HUES6 (cell line): Measurements from ENCODE around the gene MAP9.
A peak's percentile ranks its signal among the peaks of the same experiment; 100 is the strongest.
"Not testable (repeated sequence)": the region's sequence is repeated elsewhere in the genome, so short reads cannot be mapped to it uniquely, and the experiment has no call there.

Experiments
- H3K27ac ChIP-seq: 2 replicates; pipeline ENCODE4 v1.7.0; 2013; ENCODE audit warnings: low read depth, mild to moderate bottlenecking, low read length, inconsistent platforms
- H3K27me3 ChIP-seq: 2 replicates; pipeline ENCODE4 v1.6.1; 2013; ENCODE audit warnings: low read length; ENCODE audit not compliant: control insufficient read depth, insufficient read depth
- H3K36me3 ChIP-seq: 2 replicates; pipeline ENCODE4 v1.6.1; 2013; ENCODE audit warnings: low read length; ENCODE audit not compliant: control insufficient read depth, insufficient read depth
- H3K4me1 ChIP-seq: 2 replicates; pipeline ENCODE4 v1.6.1; 2013; ENCODE audit warnings: low read length; ENCODE audit not compliant: control insufficient read depth, insufficient read depth
- H3K4me3 ChIP-seq: 2 replicates; pipeline ENCODE4 v1.5.1; 2013; ENCODE audit warnings: low read depth, low read length
- H3K9ac ChIP-seq: one replicate; pipeline ENCODE4 v1.6.1; 2013; ENCODE audit warnings: mild to moderate bottlenecking, low read length
- H3K9me3 ChIP-seq: 2 replicates; pipeline ENCODE4 v1.6.1; 2013; ENCODE audit warnings: low read depth, low read length; ENCODE audit not compliant: control insufficient read depth, insufficient read depth

MAP9 gene

DNA sequence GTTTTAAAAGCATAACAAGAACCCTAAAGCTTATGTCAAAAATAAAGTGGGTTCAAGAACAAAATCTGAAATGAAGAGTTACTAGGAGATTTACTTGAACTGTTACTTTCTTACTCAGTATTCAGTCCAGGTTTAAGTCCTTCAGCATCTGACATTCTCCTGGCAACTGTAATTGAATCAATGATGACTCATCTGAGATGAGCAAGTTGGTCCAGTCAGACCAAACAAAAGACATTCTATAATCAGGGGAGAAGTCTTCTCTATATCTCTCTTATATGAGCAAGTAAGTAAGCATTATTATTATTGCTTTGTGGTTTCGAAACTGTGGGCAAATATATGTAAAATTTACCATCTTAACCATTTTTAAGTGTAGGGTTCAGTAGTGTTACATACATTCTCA, 34.6 kb downstream of the MAP9 start:
- no peak overlapping the region for H3K4me3 ChIP-seq
- no peak overlapping the region for H3K9ac ChIP-seq
- H3K27me3 ChIP-seq: no peaks in the 10 kb centered on the region
- no peak overlapping the region for H3K27ac ChIP-seq
- peaks cover 6% of the 10 kb centered on the region for H3K36me3 ChIP-seq
- H3K4me1 ChIP-seq: no peaks in the 10 kb centered on the region
- peaks cover 20% of the 10 kb centered on the region for H3K9me3 ChIP-seq

DNA sequence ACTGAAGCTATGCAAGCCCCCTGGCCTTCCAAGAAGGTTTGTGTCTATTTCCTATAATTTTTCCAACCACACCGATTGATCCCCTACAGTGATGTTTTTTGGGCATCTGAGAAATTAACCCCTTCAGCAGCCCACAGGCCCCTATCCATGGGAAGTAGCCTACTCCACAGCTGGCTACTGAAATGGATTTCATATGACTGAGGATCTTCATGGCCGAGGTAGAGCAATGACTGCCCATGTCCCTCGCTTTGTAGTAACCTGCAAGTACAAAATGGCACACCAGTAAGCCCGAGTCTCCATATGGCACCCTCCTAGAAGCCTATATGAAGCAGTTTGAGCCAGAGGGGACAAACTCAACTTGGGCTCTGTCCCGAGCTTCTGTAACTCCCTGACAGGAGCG, 36.8 kb downstream of the MAP9 start:
- Histone ChIP-seq H3K9ac (no peak overlapping the region), H3K27ac (no peak overlapping the region), H3K4me3 (no peak overlapping the region), H3K27me3 (no peaks in the 10 kb centered on the region), H3K9me3 (peaks cover 20% of the 10 kb centered on the region), H3K36me3 (no peaks in the 10 kb centered on the region), H3K4me1 (no peaks in the 10 kb centered on the region)

DNA sequence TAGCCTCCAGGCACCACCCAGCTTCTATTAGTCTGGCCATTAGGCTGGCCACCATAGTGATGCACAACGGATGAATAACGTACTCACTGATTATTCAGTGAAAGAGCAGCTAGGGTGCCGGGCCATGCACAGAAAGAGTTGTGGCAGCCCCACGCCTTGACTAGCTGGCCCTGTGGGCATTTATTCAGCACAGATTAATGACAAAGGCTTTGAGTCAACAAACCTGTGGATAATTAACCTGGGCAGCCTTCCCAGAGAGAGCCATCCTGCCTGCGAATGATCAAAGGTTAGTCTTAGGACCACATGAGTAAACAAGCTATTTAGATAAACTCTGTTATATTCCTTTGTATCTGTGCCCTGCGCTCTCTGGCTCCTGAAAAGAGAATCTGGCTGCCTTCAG, 37.2 kb downstream of the MAP9 start:
- H3K4me3 ChIP-seq: no peak overlapping the region
- no peaks in the 10 kb centered on the region for H3K27me3 ChIP-seq
- H3K9ac ChIP-seq: no peak overlapping the region
- H3K36me3 ChIP-seq: no peaks in the 10 kb centered on the region
- H3K4me1 ChIP-seq: no peaks in the 10 kb centered on the region
- peaks cover 20% of the 10 kb centered on the region for H3K9me3 ChIP-seq
- no peak overlapping the region for H3K27ac ChIP-seq

DNA sequence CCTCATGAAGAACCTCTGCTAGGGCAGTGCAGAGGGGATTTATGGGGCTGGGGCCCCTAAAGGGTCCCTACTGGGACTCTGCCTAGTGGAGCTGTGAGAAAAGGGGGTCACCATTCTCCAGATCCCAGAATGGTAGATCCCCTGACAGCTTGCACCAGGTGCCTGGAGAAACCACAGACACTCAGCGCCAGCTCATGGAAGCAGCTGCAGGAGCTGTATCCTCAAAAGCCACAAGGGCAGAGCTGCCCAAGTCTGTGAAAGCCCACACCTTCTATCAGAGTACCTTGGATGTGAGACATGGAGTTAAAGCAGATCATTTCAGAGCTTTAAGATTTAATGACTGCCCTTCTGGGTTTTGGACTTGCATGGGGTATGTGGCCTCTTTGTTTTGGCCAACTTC, 38.6 kb downstream of the MAP9 start:
- H3K9ac ChIP-seq: no peak overlapping the region
- H3K27me3 ChIP-seq: no peaks in the 10 kb centered on the region
- no peaks in the 10 kb centered on the region for H3K4me1 ChIP-seq
- no peak overlapping the region for H3K27ac ChIP-seq
- H3K9me3 ChIP-seq: peaks cover 20% of the 10 kb centered on the region
- no peaks in the 10 kb centered on the region for H3K36me3 ChIP-seq
- H3K4me3 ChIP-seq: no peak overlapping the region

DNA sequence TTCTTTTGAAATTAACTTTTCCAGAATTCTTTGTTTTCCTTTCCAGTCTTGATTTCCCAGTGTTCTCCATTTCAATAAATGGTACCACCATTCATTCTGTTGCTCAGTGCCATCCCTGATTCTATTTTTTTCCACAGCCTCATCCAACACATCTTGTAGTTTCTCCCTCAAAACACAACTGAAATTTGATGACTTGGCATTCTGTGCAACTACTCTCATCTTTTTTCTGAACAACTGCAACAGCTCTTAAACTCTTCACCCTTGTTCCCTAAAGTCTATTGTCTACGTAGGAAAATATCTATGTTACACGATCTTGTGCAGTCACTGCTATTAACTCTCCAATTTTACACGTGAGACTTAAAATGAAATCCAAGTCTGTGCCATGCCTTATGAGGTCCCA, 40.5 kb downstream of the MAP9 start:
- Histone ChIP-seq H3K9ac (no peak overlapping the region), H3K27ac (no peak overlapping the region), H3K36me3 (no peaks in the 10 kb centered on the region), H3K27me3 (no peaks in the 10 kb centered on the region), H3K9me3 (peaks cover 20% of the 10 kb centered on the region), H3K4me3 (no peak overlapping the region), H3K4me1 (no peaks in the 10 kb centered on the region)

DNA sequence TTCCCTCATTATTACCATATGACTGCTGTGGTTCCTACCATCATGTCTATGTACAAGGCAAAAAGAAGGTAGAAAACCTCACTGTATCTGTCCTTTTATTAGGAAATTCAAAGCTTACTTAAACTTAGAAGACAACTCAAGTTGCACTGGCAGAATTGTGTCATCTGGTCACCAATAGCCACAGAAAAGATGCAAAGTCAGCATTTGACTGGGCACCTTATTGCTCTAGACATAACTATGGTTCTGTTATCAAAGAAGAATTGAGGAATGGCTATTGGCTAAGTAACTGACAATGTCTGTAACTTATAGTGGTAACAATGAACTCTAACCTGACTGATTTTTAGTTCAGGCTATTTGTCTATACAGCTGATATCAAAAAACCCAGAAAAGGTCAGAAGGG, 45.3 kb downstream of the MAP9 start:
- Histone ChIP-seq H3K4me3 (no peak overlapping the region), H3K36me3 (no peaks in the 10 kb centered on the region), H3K9me3 (no peaks in the 10 kb centered on the region), H3K9ac (no peak overlapping the region), H3K4me1 (no peaks in the 10 kb centered on the region), H3K27me3 (no peaks in the 10 kb centered on the region), H3K27ac (no peak overlapping the region)

DNA sequence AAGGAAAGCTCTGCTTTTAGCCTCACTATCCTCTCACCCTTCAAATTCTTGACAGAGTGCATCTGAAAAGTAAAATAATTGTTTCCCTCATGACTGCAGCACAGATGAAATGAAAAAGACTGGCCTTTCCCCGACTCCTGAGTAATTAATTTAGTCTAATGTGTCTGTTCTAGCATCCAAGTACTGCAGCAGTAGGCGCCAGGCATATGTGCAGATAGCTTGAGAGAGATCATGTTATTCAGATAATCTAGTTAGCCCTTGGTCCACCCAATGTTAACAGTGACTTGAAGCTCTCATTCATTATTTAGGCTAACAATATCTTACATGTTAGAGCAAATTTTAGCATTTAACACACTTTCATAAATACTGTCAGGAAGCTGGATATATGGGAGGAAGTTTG, 54.0 kb downstream of the MAP9 start:
- Histone ChIP-seq H3K27ac (no peak overlapping the region), H3K27me3 (no peaks in the 10 kb centered on the region), H3K36me3 (no peaks in the 10 kb centered on the region), H3K4me1 (peaks cover 13% of the 10 kb centered on the region), H3K4me3 (no peak overlapping the region), H3K9ac (no peak overlapping the region), H3K9me3 (peaks cover 7% of the 10 kb centered on the region)

DNA sequence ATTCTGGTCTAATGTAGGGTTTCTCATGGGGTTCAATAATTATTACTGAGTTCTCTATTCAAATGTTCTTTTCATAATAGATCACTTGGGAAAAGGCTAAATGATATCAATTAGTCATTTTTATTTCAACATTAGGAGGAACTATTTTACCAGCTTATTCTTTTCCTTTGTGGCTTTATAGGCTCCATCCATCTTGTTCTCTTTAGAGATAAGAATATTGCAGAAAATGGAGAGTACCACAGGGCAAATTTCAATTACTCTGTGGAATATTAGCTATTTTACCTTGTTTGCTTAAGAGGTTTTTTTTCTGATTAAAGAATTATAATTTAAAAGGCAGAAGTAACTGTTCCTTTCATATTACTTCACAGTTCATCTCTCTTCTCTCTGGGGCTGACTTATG, 55.8 kb downstream of the MAP9 start:
- no peak overlapping the region for H3K9ac ChIP-seq
- H3K27me3 ChIP-seq: no peaks in the 10 kb centered on the region
- H3K9me3 ChIP-seq: peaks cover 16% of the 10 kb centered on the region
- H3K36me3 ChIP-seq: no peaks in the 10 kb centered on the region
- H3K4me3 ChIP-seq: no peak overlapping the region
- H3K4me1 ChIP-seq: peaks cover 13% of the 10 kb centered on the region
- H3K27ac ChIP-seq: no peak overlapping the region

DNA sequence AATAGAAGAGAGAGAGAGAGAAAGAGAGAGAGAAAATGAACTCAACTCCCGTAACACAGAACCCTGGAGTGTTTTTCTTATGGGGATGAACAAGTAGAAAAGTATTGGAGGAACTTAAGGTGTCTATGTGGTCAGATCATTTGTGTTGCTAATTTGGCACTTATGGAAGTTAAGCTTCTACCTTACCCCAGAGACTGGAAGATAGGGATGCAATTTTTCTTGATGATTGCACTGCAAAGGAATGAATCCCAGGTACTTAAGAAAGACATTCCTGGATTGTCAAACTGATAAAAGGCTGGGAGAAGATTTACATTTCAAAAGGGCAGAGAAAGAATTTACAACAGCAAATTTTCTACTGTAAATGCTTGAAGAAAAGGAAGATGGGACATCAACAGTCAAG, 57.2 kb downstream of the MAP9 start:
- no peaks in the 10 kb centered on the region for H3K36me3 ChIP-seq

DNA sequence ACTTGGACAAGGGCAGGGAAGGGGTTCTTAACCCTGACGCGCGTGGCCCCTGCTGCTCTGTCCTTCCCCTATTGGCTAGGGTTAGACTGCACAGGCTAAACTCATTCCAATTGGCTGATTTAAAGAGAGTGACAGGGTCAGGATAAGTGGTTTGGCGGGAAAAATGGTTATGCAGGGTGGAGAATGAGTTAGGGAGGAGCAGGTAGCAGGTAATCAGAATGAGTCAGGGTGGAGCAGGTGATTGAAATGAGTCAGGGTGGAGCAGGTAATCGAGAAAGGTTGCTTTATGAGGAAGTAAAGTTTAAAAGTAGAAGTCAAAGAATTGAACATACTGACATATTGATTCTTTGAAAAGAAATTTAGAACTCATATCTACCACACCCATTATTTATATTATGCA, 64.7 kb downstream of the MAP9 start:
- H3K4me3 ChIP-seq, H3K4me1 ChIP-seq, H3K27ac ChIP-seq, H3K9ac ChIP-seq, H3K27me3 ChIP-seq, H3K36me3 ChIP-seq: not testable (repeated sequence)
- H3K9me3 ChIP-seq: peaks cover 17% of the 10 kb centered on the region; the same call in 1 of the 2 replicates

More for the DNA sequence above, 57.2 kb downstream of the MAP9 start:
- Histone ChIP-seq H3K4me3 (peak overlapping the region; percentile 2; the same call in 1 of the 2 replicates), H3K9me3 (peaks cover 24% of the 10 kb centered on the region), H3K4me1 (peaks cover 13% of the 10 kb centered on the region), H3K27me3 (no peaks in the 10 kb centered on the region), H3K27ac (peak overlapping the region; percentile 46; the same call in 1 of the 2 replicates), H3K9ac (no peak overlapping the region)

DNA sequence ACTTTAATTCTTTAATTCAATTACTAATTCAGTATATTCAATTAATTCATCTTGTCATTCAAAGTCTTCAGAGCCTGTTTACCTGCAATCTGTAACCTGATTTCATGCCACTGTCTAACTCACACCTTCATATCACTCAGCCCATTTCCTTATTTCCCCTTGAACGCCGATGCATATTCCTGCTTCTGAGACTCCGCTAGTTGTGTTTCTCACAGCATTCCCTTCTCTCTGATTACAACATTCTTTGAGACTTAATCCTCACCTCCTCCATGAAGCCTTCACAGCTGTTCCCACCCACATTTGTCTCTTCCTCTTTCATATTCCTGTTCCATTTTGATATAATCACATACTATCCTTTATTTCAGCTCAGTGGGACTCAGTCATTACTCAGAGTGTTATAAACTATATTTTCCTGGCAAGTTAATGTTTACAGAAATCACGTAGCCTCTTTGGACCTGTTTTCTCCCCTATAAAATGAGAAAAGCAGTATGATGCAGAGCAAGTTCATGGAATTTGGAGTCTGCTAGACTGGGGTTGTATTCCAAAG, 69.0 kb downstream of the MAP9 start:
- no peaks in the 10 kb centered on the region for H3K4me1 ChIP-seq
- no peaks in the 10 kb centered on the region for H3K27me3 ChIP-seq
- no peaks in the 10 kb centered on the region for H3K9me3 ChIP-seq
- H3K27ac ChIP-seq: no peak overlapping the region
- no peak overlapping the region for H3K9ac ChIP-seq
- no peaks in the 10 kb centered on the region for H3K36me3 ChIP-seq
- no peak overlapping the region for H3K4me3 ChIP-seq

DNA sequence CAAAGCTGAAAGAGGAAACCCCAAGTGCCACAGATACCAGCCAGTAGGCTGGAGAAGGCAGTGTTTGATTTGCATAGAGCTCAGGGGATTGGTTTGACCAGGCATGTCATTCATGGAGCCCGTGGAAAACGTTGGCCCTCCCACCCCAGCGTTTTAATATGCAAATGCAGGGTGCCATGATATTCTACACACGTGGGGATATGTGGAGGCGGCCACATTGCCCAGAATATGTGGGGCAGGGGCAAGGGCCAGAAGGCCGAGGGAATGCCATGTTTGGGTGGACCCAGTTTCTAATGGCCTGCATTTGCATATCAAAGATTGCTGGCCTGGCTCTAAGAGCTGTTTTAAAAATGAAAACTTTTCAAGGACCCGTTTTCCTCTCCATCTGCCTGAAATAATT, 71.1 kb downstream of the MAP9 start:
- Histone ChIP-seq H3K9me3 (no peaks in the 10 kb centered on the region), H3K9ac (no peak overlapping the region), H3K4me1 (no peaks in the 10 kb centered on the region), H3K36me3 (no peaks in the 10 kb centered on the region), H3K27me3 (no peaks in the 10 kb centered on the region), H3K27ac (no peak overlapping the region), H3K4me3 (no peak overlapping the region)
